Activated CD8-positive, alpha-beta memory T cell treated with anti-CD3 and anti-CD28 coated beads for 48 hours (primary cell): ENCODE results near the gene TTLL5.

Experiments used
- DNase-seq, 3 experiments: peaks; one replicate each; pipeline ENCODE4 v3.0.0-alpha.2; 2020; ENCODE audit warnings: low read depth in 2 of 3, low spot score in 2 of 3

The TTLL5 gene

GRCh38 chr14:75794615-75795038, 133.6 kb downstream of the TTLL5 start:
- DNase-seq: no peak

DNA sequence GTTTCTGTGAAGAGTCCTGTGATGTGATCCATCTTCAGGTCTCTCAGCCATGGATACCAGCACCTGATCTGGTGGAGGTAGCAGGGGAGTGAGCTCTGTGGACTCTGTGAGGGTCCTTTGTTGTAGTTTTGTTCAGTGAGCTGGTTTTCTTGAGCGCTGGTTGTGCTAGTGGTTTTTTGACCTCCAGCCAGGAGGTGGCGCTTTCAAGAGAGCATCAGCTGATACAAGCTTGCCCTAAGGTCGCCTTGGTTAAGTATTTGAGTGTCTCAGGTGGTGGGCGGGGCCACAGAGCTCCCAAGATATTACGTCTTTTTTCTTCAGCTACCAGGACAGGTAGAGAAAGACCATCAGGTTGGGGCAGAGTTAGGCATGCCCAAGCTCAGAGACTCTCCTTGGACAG, 139.7 kb downstream of the TTLL5 start:
- no peak for DNase-seq

GRCh38 chr14:75802486-75802885, 141.4 kb downstream of the TTLL5 start:
- DNase-seq: no peak

DNA sequence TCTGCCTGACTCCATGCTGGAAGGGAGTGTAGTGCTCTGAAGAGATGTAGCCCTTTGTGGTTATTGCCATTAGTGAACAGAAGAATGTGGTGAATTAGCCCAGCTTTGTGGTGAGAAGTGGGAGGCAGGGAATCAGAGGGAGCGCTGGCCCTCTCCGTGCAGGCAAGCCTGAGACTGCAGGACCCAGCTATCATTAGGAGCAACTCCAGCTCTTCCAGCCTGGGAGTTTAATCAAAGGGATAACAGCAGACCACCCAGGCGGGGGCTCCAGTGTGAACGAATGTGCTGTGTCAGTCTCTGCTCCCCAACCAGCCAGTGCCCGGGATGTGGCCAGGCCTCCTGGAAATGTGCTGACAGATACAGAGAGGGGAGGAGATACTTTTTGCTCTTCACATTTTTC, 142.7 kb downstream of the TTLL5 start:
- no peak for DNase-seq

DNA sequence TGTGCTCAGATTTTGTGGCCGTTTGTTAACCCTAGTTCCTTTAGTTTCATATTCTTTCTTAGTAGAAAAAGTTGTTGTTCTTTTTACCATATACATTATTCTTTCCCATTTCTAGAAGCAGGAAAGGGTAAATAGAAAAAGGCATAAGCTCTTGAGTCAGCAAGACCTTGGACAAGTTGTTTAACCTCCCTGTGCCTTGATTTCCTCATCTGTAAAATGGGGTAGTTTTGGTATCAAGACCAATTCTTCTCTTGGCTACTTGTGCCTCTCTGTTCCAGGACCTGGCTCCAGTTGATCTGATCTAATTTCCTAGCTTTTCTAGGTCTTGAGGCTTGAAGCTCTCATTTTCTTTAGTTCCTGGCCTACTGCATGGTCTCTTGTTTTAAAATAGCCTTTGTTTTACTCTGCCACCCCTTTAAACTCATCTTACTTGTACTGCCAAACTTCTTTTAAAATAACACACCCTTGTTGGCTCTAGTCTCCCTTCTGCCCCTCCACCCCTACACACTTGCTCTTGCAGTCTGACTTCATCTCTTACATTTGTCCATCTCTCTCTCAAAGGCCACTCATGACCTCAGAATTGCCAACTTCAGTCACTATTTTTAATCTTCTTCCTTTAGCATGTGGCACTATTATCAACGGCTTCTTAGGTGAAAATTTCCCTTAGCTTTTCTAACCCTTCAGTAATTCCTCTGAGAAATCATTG, 143.7 kb downstream of the TTLL5 start:
- DNase-seq: no peak

DNA sequence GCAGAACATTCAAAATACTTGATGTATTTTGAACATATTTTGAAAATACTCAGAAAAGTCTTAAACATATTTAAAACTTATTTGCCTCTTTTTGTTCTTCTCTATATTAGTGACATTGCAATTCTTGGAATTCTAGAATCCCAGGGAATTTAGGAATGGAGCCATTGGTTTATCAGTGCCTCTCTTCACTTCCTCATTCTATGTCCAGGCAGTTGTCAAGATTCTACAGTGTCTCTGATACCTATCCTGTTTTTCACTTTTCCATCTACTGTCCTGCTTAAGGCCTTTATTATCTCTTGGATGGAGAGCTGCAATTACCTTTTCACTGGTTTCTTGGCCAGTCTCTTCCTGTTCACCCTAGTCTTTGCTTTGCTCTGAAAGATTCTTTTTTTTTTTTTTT, 144.6 kb downstream of the TTLL5 start:
- no peak for DNase-seq

DNA sequence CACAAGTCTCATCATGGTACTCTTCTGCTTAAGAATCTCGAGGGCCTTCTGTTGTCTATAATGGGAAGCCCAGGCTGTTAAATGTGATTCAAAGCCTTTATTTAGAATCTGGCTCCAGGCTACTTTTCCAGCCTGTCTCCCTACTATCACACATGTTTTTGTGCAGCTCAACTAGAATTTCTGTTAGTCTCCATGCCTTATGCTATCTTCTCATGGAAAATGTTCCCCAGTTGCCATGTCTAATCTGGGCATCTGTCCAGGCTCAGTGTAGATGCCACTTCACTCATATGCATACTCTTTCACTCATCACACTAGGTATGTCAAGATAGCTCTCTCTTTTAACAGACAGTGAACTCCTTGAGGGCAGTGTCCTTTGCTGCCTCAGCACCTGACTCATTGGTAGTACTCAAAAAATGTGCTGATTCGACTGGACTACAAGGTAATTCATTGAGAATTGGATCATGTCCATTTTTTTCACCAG, 145.3 kb downstream of the TTLL5 start:
- no peak for DNase-seq

DNA sequence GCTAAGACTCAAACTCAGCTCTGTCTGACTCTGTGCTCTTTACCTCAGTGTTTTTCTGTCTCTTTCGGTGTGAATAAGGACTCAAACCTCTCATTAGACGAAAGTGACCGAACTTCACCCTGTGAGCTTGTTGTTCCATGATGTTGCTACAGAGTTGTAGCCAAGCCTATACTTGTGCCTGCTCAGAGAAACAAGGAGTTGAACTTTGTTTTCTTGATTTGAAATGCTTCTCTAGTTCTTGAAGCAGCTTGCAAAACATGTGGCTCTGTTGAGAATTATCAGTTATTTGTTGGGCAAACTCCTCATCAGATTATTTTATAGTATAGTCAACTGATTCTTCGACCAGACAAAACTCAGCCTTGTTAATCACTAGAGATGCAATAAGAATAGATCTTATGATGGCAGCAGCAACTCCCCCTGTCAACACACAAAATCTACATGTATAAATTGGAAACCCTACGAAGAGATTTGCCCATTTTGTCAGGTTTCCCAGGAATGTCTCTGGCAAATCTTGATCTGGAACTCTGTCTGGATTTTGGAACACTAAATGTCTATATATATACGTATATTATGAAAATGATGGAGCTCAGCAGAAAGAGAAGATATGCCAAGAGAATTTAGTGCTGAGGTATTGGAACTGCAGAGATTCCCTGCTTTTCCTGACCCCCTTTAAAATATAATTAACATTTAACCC, 146.8 kb downstream of the TTLL5 start:
- DNase-seq: no peak

DNA sequence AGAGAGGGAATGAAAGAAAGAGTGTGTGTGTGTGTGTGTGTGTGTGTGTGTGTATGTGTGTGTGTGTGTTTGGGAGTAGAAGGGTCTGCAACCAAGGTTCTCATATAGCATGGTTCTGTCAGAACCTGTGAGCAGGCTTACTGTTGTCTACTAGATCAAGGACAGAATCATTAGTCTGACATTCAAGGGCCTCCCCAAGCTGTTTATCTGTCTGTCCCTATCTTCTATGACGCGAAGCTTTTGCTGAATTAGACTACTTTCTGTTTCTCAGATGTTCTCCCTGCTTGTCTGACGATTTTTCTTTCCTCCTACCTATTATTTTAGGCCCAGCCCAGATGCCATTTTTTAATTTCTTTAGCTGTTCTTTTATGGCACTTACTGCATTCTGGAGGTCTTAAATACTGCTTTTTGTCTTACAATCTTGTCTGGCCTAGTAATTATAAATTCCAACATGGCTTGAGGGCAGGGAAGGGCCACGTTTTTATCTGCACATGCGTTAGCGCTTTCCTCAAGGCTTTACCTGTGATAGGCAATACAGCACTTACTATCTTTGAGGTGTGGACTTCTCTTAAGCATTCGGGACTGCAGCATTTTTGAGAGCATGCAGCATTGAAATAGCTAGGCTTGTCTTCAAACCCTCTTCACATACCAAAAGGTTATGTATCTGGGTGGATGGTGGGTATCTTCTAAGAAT, 150.2 kb downstream of the TTLL5 start:
- DNase-seq: no peak

DNA sequence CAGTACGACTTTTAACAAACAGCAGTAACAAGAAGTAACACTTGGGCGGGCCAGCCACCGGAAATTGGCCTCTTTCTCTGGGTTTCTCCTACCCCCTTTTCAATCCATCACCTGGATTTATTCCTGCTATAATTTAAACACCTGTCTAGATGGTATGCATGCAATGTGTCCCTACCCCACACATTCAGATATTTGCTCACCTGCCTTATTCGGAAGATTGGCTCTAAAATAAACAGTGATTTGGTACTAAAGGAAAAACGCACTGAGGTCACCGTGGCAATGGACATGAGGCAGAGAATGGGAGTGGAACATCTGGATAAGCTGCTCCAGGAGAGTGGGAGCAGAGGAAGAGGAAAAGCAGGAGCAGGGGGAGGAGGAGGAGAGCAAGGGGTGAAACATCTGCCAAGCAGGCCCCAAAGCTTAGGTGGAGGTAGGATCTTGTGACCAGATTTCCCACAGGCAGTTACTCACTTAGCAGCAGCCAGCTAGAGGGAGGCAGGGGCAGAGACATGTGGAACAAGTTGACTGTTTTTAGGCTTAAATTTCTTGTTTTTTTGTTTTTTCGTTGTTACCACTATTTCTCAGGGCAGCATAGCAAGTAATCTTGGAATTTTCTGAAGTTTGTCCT, 150.9 kb downstream of the TTLL5 start:
- no peak for DNase-seq

DNA sequence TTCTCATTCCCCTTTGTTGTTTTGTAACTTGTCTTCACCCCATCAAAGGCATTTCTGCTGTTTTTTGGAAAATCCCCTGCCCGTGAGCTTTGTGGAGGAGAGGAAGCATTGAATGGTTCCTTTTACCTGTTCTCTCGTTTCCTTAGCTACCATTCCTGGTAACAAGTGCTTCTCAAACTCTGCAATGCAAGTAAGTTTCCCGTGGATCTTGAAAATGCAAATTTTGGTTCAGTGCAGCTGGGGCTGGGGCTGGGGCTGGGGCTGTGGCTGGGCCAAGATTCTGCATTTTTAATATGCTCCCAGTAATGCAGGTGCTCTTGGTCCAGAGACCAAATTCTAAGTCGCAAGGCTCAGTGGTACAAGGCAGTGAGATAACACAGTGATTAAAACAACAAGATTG, 151.6 kb downstream of the TTLL5 start:
- DNase-seq: no peak

- no peak for DNase-seq
Observed at GRCh38 chr14:75820761-75821160, 159.7 kb downstream of the TTLL5 start.

DNA sequence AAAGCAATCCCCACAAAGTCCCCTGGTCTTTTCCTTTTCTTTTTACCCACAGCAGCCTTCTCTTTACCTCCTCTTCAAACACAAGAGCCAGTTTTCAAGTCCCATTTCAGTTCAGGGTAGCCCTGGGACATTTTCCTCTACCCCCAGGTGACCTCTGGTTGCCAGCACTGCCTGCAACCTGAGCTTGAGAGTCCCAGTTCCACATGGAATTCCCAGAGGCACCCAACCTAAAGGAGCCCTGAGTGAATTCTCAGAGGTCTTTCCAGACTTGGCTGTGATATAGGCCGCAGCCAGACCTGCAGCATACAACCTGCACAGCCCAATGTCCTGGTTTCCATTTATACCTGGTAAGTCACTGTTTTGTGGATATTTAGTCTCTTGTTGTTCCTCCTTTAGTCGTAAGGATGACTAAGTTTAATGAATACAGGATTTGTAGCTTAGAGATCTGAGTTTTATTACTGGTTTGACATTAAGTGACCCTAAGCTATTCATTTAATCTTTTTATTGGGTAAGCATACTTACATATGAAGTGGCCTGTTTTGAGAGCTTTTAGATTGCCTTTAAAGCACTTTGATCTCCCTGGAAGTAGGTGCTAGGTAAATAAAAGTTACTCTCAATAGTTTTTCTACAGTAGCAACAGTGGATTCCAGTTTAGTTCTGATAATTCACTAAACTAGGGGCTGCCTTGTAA, 160.9 kb downstream of the TTLL5 start:
- DNase-seq: no peak

GRCh38 chr14:75822522-75823141, 161.6 kb downstream of the TTLL5 start:
- no peak for DNase-seq

- no peak for DNase-seq
Observed at GRCh38 chr14:75823334-75823733, 162.3 kb downstream of the TTLL5 start.

GRCh38 chr14:75824318-75824717, 163.3 kb downstream of the TTLL5 start:
- DNase-seq: no peak

GRCh38 chr14:75825147-75825592, 164.1 kb downstream of the TTLL5 start:
- no peak for DNase-seq

- DNase-seq: no peak
Observed at GRCh38 chr14:75826599-75826998, 165.6 kb downstream of the TTLL5 start.

- no peak for DNase-seq
Observed at GRCh38 chr14:75827331-75827730, 166.3 kb downstream of the TTLL5 start.

DNA sequence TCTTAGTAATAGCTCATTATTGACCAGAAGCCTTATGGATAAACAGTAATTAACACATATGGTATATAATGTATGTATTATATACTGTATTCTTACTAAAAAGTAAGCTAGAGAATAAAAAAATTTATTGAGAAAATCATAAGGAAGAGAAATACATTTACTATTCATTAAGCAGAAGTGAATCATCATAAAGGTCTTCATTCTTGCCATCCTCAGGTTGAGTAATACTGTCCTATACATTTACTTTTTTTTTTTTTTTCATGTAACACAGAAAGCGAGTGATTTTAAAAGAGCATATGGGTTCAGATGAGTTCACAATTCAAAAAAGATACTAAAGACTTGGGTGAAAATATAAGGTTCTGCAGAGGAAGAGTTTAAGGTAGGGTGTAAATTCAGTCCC, 168.3 kb downstream of the TTLL5 start:
- DNase-seq: no peak

DNA sequence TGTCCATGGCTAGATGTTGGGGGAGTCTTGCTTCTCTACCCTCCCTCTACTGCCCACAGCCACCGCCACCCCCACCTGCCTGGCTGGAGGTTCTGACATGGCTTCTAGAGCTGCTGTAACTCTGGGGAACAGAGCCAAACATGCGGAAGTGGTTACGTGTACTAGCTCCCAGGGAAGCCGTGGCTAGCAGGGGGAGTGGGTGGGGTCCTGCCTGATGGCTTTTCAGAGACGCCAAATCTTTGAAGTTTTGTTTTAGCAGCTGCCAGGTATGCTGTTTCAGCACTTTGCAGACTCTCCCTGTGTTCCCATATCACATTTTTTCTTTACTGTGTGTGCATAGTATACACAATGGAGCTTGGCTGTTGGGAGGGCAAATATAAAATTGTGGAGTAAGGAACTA, 170.4 kb downstream of the TTLL5 start:
- DNase-seq: no peak
